PC-3 (cell line): Measurements from ENCODE around the gene HRH3. TPM values are rescaled to one million over a fixed set of nuclear protein-coding genes. Genes with fewer than 3 reads are reported as not detected.

Experiments used
- ATAC-seq: fragments of 200-7000 bp; cut with Tn5 transposase; 2 replicates; pipeline ENCODE4 v1.9.1; 2020; ENCODE audit warnings: mild to moderate bottlenecking, moderate library complexity
- BruUV-seq: library from RNA; stranded (reverse); fragments of 400-500 nt; replicated peaks from 2 replicates; lab custom pipeline; 2021; lab: Mats Ljungman, UMichigan
- CTCF ChIA-PET: fragments of 300-600 bp; sonication (Branson Sonifier 250); formaldehyde crosslinking; loops from one replicate; lab custom pipeline; 2022; ENCODE audit warnings: antibody characterized with exemption; lab: Charles Lee
- POLR2A ChIA-PET: fragments of 300-600 bp; sonication (Branson Sonifier 250); formaldehyde crosslinking; loops from one replicate; lab custom pipeline; 2022; ENCODE audit warnings: antibody characterized with exemption; ENCODE audit not compliant: unreplicated experiment; lab: Charles Lee
- DNase-seq: peaks from one replicate; pipeline ENCODE4 v3.0.0-alpha.2; 2015
- H2AFZ ChIP-seq: fragments of 300-600 bp; sonication (generic); 2 replicates; pipeline ENCODE4 v1.6.0; 2016; ENCODE audit warnings: antibody characterized with exemption, low read length
- H3F3A ChIP-seq: fragments of 300-600 bp; sonication (generic); one replicate; pipeline ENCODE4 v1.6.0; 2017; ENCODE audit warnings: antibody characterized with exemption, low read length, control low read depth, mild to moderate bottlenecking; ENCODE audit not compliant: unreplicated experiment
- H3K27ac ChIP-seq: fragments of 300-600 bp; sonication (generic); 2 replicates; pipeline ENCODE4 v1.5.1; 2016; ENCODE audit warnings: mild to moderate bottlenecking, low read length
- H3K27me3 ChIP-seq: fragments of 300-600 bp; sonication (generic); 2 replicates; pipeline ENCODE4 v1.6.1; 2016; ENCODE audit warnings: low read length, mixed read lengths
- H3K36me3 ChIP-seq: fragments of 300-600 bp; sonication (generic); 2 replicates; pipeline ENCODE4 v1.6.1; 2016; ENCODE audit warnings: low read depth, mixed run types, low read length, mixed read lengths
- H3K4me1 ChIP-seq: fragments of 300-600 bp; sonication (generic); 2 replicates; pipeline ENCODE4 v1.5.1; 2016; ENCODE audit warnings: low read length; ENCODE audit not compliant: insufficient read depth
- H3K4me2 ChIP-seq: fragments of 300-600 bp; sonication (generic); 2 replicates; pipeline ENCODE4 v1.6.0; 2016; ENCODE audit warnings: low read length
- H3K4me3 ChIP-seq: fragments of 300-600 bp; sonication (generic); 2 replicates; pipeline ENCODE4 v1.5.1; 2016; ENCODE audit warnings: mild to moderate bottlenecking, low read length, mixed read lengths
- H3K79me2 ChIP-seq: fragments of 300-600 bp; sonication (generic); 2 replicates; pipeline ENCODE4 v1.6.1; 2017; ENCODE audit warnings: low read length, mixed read lengths
- H3K9ac ChIP-seq: fragments of 300-600 bp; sonication (generic); 2 replicates; pipeline ENCODE4 v1.6.0; 2016; ENCODE audit warnings: mild to moderate bottlenecking, low read length
- H3K9me2 ChIP-seq: fragments of 300-600 bp; sonication (generic); replicated peaks from 2 replicates; pipeline ENCODE4 v1.6.1; 2016; ENCODE audit warnings: mixed run types, low read length, mixed read lengths
- H3K9me3 ChIP-seq: fragments of 300-600 bp; sonication (generic); 2 replicates; pipeline ENCODE4 v1.6.1; 2016; ENCODE audit warnings: low read length, mixed read lengths
- H4K20me1 ChIP-seq: fragments of 300-600 bp; sonication (generic); 2 replicates; pipeline ENCODE4 v1.6.1; 2016; ENCODE audit warnings: low read length, mixed read lengths
- EZH2 ChIP-seq: fragments of 300-600 bp; sonication (generic); IDR thresholded peaks from one replicate; pipeline ENCODE4 v1.6.1; 2017; ENCODE audit warnings: antibody characterized with exemption, mild to moderate bottlenecking, low read length; ENCODE audit not compliant: unreplicated experiment
- EZH2phosphoT487 ChIP-seq: fragments of 300-600 bp; sonication (generic); IDR thresholded peaks from 2 replicates; pipeline ENCODE4 v1.6.1; 2018; ENCODE audit warnings: mild to moderate bottlenecking, antibody characterized with exemption, low read length, borderline replicate concordance
- intact Hi-C: fragments of 100-400 bp; cut with micrococcal nuclease; formaldehyde crosslinking; loops from 2 replicates; pipeline ENCODE4 v1.9.0; 2023
- total RNA-seq: library from RNA; depleted of rRNA; stranded (reverse); fragments of >200 nt; gene quantifications from 2 replicates; pipeline ENCODE4 v1.2.3, GENCODE V29; 2014
- TF ChIP-seq, protein P1 (sequence below): fragments of 300-600 bp; sonication (generic); conservative IDR thresholded peaks from 2 replicates; pipeline ENCODE4 v1.5.1; 2017; ENCODE audit warnings: antibody characterized with exemption, low read depth, mild to moderate bottlenecking, low read length

The HRH3 gene
- total RNA-seq, 1 experiment from 2014 or later = not detected

DNA sequence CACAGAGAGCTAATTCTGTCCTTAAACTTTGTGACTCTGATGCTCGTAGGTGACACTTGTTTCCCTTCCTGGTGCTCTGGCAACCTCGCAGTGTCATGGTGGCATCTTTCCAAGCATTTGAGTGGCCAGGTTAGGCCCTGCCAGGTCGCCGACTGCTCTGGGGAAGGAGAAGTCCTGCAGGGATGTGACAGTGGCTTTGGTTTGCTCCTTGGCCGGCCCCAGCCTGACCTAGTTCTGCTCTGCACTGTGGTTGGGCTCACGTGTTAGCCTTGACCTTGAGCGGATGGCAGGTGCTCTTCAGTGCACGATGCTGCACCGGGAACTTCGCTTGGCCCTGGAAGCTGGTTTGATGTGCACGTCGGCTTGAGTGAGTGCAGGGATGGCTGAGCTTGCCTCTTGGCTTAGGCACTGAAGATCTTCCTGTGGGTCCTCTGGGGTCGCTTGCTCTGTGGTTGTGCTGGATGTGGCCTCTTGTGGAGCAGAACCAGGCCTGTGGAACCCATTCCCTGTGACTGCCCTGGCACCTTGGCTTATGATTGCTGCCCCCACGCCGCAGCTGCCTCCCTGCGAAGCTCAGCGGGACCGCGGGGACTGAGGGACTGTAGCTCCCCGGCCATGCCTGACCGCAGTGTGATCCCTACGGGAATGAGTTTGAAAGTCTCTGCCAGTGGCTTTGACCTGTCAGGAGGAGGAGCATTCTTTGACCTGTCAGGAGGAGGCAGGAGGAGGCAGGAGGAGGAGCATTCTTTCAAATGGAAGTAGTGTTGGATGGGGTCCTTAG is 27.0 kb upstream of the HRH3 start:
- intact Hi-C loops = no loop called here
- Histone ChIP-seq H3K4me2 (no peak overlapping the region), H3K9me3 (no peaks in the 10 kb centered on the region), H3K36me3 (0 out of 2 replicates have a peak, but pooled peaks cover 7% of the 10 kb centered on the region), H2AFZ (no peak overlapping the region), H3K9ac (no peak overlapping the region), H3K27ac (no peak overlapping the region), H3F3A (no peaks in the 10 kb centered on the region), H4K20me1 (peaks cover 15% of the 10 kb centered on the region; the same call in 1 of the 2 replicates), H3K9me2 (no peaks in the 10 kb centered on the region), H3K27me3 (no peaks in the 10 kb centered on the region), H3K4me3 (no peak overlapping the region), H3K4me1 (peaks cover 2% of the 10 kb centered on the region), H3K79me2 (peaks cover 89% of the 10 kb centered on the region)
- ATAC-seq = no peak
- no peak for DNase-seq
- CTCF ChIA-PET = no interaction called here
- TF ChIP-seq EZH2phosphoT487 (no peak), EZH2 (no peak)
- TF ChIP-seq, protein P1, sequence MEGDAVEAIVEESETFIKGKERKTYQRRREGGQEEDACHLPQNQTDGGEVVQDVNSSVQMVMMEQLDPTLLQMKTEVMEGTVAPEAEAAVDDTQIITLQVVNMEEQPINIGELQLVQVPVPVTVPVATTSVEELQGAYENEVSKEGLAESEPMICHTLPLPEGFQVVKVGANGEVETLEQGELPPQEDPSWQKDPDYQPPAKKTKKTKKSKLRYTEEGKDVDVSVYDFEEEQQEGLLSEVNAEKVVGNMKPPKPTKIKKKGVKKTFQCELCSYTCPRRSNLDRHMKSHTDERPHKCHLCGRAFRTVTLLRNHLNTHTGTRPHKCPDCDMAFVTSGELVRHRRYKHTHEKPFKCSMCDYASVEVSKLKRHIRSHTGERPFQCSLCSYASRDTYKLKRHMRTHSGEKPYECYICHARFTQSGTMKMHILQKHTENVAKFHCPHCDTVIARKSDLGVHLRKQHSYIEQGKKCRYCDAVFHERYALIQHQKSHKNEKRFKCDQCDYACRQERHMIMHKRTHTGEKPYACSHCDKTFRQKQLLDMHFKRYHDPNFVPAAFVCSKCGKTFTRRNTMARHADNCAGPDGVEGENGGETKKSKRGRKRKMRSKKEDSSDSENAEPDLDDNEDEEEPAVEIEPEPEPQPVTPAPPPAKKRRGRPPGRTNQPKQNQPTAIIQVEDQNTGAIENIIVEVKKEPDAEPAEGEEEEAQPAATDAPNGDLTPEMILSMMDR = no peak
- no TSS peak for BruUV-seq
- POLR2A ChIA-PET = no interaction called here

GRCh38 chr20:62246431-62246830 is 26.4 kb upstream of the HRH3 start:
- Histone ChIP-seq H3K79me2 (peaks cover 89% of the 10 kb centered on the region), H3K9me3 (no peaks in the 10 kb centered on the region), H3K4me2 (no peak overlapping the region), H3K9ac (no peak overlapping the region), H3F3A (no peaks in the 10 kb centered on the region), H3K27me3 (no peaks in the 10 kb centered on the region), H3K4me1 (peaks cover 4% of the 10 kb centered on the region; the same call in 1 of the 2 replicates), H3K36me3 (0 out of 2 replicates have a peak, but pooled peaks cover 8% of the 10 kb centered on the region), H3K9me2 (no peaks in the 10 kb centered on the region), H2AFZ (no peak overlapping the region), H3K4me3 (no peak overlapping the region), H3K27ac (no peak overlapping the region), H4K20me1 (peaks cover 21% of the 10 kb centered on the region; the same call in 1 of the 2 replicates)
- intact Hi-C loops = no loop called here
- DNase-seq = no peak
- ChIA-PET POLR2A (no interaction called here), CTCF (no interaction called here)
- ATAC-seq = no peak
- no TSS peak for BruUV-seq
- TF ChIP-seq EZH2 = no peak
- TF ChIP-seq, protein P1 = no peak
- TF ChIP-seq EZH2phosphoT487 = no peak

GRCh38 chr20:62245911-62246280 is 25.8 kb upstream of the HRH3 start:
- Histone ChIP-seq H3K4me1 (peaks cover 6% of the 10 kb centered on the region; the same call in 1 of the 2 replicates), H3K27ac (no peak overlapping the region), H2AFZ (no peak overlapping the region), H3K9me3 (no peaks in the 10 kb centered on the region), H3K4me2 (no peak overlapping the region), H3K79me2 (peaks cover 90% of the 10 kb centered on the region), H3K9me2 (no peaks in the 10 kb centered on the region), H3K4me3 (no peak overlapping the region), H3F3A (no peaks in the 10 kb centered on the region), H3K9ac (no peak overlapping the region), H3K36me3 (0 out of 2 replicates have a peak, but pooled peaks cover 8% of the 10 kb centered on the region), H3K27me3 (no peaks in the 10 kb centered on the region), H4K20me1 (peaks cover 26% of the 10 kb centered on the region; the same call in 1 of the 2 replicates)
- ATAC-seq = no peak
- ChIA-PET POLR2A (no interaction called here), CTCF (no interaction called here)
- no TSS peak for BruUV-seq
- no peak for DNase-seq
- TF ChIP-seq, protein P1 = no peak
- no peak for TF ChIP-seq EZH2phosphoT487
- TF ChIP-seq EZH2 = no peak
- intact Hi-C loops = no loop called here
